ENCODE data around the gene SPRING1. TPM values are rescaled to one million over a fixed set of nuclear protein-coding genes. Genes with fewer than 3 reads are reported as not detected.
A peak's percentile ranks its signal among the peaks of the same experiment; 100 is the strongest.

SPRING1 gene
- total RNA-seq, 1 experiment from 2014 or later: 69.6 TPM

DNA sequence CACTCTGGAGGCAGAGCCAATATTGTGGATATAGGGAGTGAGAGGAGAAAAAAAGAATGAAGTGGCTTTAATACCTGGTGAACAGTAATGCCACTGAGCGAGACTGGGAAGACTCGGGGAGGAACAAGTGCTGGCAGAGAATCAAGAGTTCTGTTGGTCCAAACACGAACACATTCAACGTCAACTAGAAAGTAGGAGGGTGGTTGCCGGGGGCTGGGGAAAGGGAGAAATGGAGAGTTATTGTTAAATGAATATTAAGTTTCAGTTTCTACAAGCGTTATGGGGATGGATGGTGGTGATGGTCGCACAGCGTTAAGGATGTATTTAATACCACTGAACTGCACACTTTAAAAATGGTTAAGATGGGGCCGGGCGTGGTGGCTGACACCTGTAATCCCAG lies 2.8 kb downstream of the SPRING1 start:
- H3K36me3 ChIP-seq (ENCODE audit: control insufficient read depth, insufficient read depth, low read length): no peaks in the 10 kb centered on the region; the same call in 1 of the 2 replicates
- H3K36me3 Mint-ChIP-seq (ENCODE audit: insufficient read depth, unreplicated experiment): peaks cover 54% of the 10 kb centered on the region
- peaks cover 19% of the 10 kb centered on the region for H3K4me1 Mint-ChIP-seq (ENCODE audit: low read depth, unreplicated experiment)
- H3K27me3 Mint-ChIP-seq (ENCODE audit: insufficient read depth, unreplicated experiment): no peaks in the 10 kb centered on the region
- TF ChIP-seq, protein P1, sequence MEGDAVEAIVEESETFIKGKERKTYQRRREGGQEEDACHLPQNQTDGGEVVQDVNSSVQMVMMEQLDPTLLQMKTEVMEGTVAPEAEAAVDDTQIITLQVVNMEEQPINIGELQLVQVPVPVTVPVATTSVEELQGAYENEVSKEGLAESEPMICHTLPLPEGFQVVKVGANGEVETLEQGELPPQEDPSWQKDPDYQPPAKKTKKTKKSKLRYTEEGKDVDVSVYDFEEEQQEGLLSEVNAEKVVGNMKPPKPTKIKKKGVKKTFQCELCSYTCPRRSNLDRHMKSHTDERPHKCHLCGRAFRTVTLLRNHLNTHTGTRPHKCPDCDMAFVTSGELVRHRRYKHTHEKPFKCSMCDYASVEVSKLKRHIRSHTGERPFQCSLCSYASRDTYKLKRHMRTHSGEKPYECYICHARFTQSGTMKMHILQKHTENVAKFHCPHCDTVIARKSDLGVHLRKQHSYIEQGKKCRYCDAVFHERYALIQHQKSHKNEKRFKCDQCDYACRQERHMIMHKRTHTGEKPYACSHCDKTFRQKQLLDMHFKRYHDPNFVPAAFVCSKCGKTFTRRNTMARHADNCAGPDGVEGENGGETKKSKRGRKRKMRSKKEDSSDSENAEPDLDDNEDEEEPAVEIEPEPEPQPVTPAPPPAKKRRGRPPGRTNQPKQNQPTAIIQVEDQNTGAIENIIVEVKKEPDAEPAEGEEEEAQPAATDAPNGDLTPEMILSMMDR (IDR thresholded peaks at IDR 0.05; ENCODE audit: insufficient read depth in 1 of 2, low read depth in 1 of 2, low read length in 1 of 2, severe bottlenecking in 1 of 2, unreplicated experiment in 1 of 2): no peak
- H3K4me3 ChIP-seq (ENCODE audit: low read depth, low read length): no peak overlapping the region
- H3K9me3 Mint-ChIP-seq (ENCODE audit: unreplicated experiment): no peaks in the 10 kb centered on the region
- ChIA-PET POLR2A (no interaction called here), CTCF (no interaction called here)
- BruUV-seq (replicated peaks): no TSS peak
- intact Hi-C loops (cut with micrococcal nuclease; ENCODE audit: unreplicated experiment): no loop called here
- DNase-seq: no peak
- H3K4me1 ChIP-seq: peaks cover 26% of the 10 kb centered on the region
- peak overlapping the region; percentile 43 for H3K27ac Mint-ChIP-seq (ENCODE audit: unreplicated experiment)
- no peaks in the 10 kb centered on the region for H3K9me3 ChIP-seq
- peak overlapping the region; percentile 42 for H3K4me3 Mint-ChIP-seq (ENCODE audit: unreplicated experiment)
- no peaks in the 10 kb centered on the region for H3K27me3 ChIP-seq (replicated peaks; ENCODE audit: control insufficient read depth, insufficient read depth, low read length)

DNA sequence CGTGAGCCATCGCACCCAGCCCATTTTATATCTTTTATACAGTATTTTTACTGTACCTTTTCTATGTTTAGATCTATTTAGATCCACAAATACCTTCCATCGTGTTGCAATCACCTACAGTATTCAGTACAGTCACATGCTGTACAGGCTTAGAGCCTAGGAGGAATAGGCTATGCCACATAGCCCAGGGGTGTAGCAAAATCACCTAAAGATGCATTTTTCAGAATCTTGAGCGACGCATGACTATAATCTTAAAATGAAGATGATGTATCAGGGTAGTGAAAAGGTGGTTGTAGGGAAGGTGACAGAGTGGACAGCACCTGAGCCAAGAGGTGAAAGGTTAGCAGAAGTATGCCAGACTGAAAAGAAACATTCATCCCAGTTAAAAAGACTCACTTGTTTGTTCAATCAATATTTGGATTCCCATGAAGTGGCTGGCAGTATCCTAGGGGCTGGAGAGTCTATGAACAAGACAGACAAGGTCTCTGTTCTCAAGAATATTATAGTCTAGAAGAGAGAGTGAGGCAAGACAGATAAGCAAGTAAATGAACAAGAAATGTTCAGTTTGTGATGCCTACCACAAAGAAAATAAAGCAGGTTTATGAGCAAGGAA lies 3.6 kb downstream of the SPRING1 start:
- BruUV-seq (replicated peaks): no TSS peak
- peak overlapping the region; percentile 43 for H3K27ac Mint-ChIP-seq (ENCODE audit: unreplicated experiment)
- TF ChIP-seq, protein P1 (IDR thresholded peaks at IDR 0.05; ENCODE audit: insufficient read depth in 1 of 2, low read depth in 1 of 2, low read length in 1 of 2, severe bottlenecking in 1 of 2, unreplicated experiment in 1 of 2): no peak

DNA sequence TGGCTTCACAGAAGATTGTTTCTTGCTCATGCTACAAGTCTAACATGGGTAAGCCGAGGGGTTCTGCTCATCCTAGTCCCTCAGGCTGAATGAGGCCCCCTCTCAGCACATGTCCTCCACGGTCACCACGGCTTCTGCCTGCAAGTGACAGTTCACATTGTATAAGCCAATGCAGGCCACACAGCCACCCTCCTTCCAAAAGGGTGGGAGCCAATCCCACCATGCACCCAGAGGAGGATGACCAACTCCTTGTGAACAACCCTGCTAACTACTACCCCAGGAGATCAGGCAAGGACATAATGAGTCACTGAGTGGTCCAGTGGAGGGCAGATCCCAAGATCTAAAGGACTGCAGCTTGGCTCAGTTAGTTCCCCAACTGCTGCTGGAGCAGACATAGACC lies 6.1 kb downstream of the SPRING1 start:
- H3K27me3 ChIP-seq (replicated peaks; ENCODE audit: control insufficient read depth, insufficient read depth, low read length): no peaks in the 10 kb centered on the region
- Mint-ChIP-seq H3K4me3 (ENCODE audit: unreplicated experiment) (no peak overlapping the region), H3K4me1 (ENCODE audit: low read depth, unreplicated experiment) (peaks cover 38% of the 10 kb centered on the region), H3K9me3 (ENCODE audit: unreplicated experiment) (no peaks in the 10 kb centered on the region), H3K36me3 (ENCODE audit: insufficient read depth, unreplicated experiment) (peaks cover 54% of the 10 kb centered on the region), H3K27me3 (ENCODE audit: insufficient read depth, unreplicated experiment) (no peaks in the 10 kb centered on the region), H3K27ac (ENCODE audit: unreplicated experiment) (no peak overlapping the region)
- H3K4me1 ChIP-seq: peaks cover 38% of the 10 kb centered on the region
- no peak for DNase-seq
- POLR2A ChIA-PET: no interaction called here
- CTCF ChIA-PET: no interaction called here
- BruUV-seq (replicated peaks): no TSS peak
- no peaks in the 10 kb centered on the region for H3K9me3 ChIP-seq
- intact Hi-C loops (cut with micrococcal nuclease; ENCODE audit: unreplicated experiment): no loop called here
- TF ChIP-seq, protein P1 (IDR thresholded peaks at IDR 0.05; ENCODE audit: insufficient read depth in 1 of 2, low read depth in 1 of 2, low read length in 1 of 2, severe bottlenecking in 1 of 2, unreplicated experiment in 1 of 2): no peak
- H3K36me3 ChIP-seq (ENCODE audit: control insufficient read depth, insufficient read depth, low read length): no peaks in the 10 kb centered on the region; the same call in 1 of the 2 replicates
- H3K4me3 ChIP-seq (ENCODE audit: low read depth, low read length): no peak overlapping the region

More for the DNA sequence above, 3.6 kb downstream of the SPRING1 start:
- Mint-ChIP-seq H3K4me1 (ENCODE audit: low read depth, unreplicated experiment) (peaks cover 19% of the 10 kb centered on the region), H3K36me3 (ENCODE audit: insufficient read depth, unreplicated experiment) (peaks cover 63% of the 10 kb centered on the region), H3K27me3 (ENCODE audit: insufficient read depth, unreplicated experiment) (no peaks in the 10 kb centered on the region), H3K9me3 (ENCODE audit: unreplicated experiment) (no peaks in the 10 kb centered on the region), H3K4me3 (ENCODE audit: unreplicated experiment) (peak overlapping the region; percentile 42)
- Histone ChIP-seq H3K9me3 (no peaks in the 10 kb centered on the region), H3K27me3 (replicated peaks; ENCODE audit: control insufficient read depth, insufficient read depth, low read length) (no peaks in the 10 kb centered on the region), H3K36me3 (ENCODE audit: control insufficient read depth, insufficient read depth, low read length) (no peaks in the 10 kb centered on the region; the same call in 1 of the 2 replicates), H3K4me3 (ENCODE audit: low read depth, low read length) (no peak overlapping the region), H3K4me1 (peaks cover 26% of the 10 kb centered on the region)
- ChIA-PET POLR2A (no interaction called here), CTCF (no interaction called here)
- intact Hi-C loops (cut with micrococcal nuclease; ENCODE audit: unreplicated experiment): loop anchor here (1.0 kb wide), 1 partner anchor 182 kb away; no protein-coding TSS in a partner anchor
- DNase-seq: peak; percentile 49 to 58

Measured in Caco-2 (cell line).